ENCODE results near the gene NFS1.
"Not testable (repeated sequence)": the region's sequence is repeated elsewhere in the genome, so short reads cannot be mapped to it uniquely, and the experiment has no call there.

Gene NFS1

GRCh38 chr20:35706591-35707529 lies 7.7 kb upstream of the NFS1 start:
- not testable (repeated sequence) for H3K4me3 Mint-ChIP-seq; DNase-seq (ENCODE audit: low spot score); H3K9me3 Mint-ChIP-seq; H3K27ac Mint-ChIP-seq; H3K27me3 Mint-ChIP-seq (ENCODE audit: low read depth)
- Mint-ChIP-seq H3K36me3 (ENCODE audit: low read depth) (peaks cover 74% of the 10 kb centered on the region), H3K4me1 (ENCODE audit: low read depth) (peaks cover 33% of the 10 kb centered on the region)

GRCh38 chr20:35705894-35706293 lies 6.7 kb upstream of the NFS1 start:
- DNase-seq (ENCODE audit: low spot score); H3K27me3 Mint-ChIP-seq (ENCODE audit: low read depth); H3K4me3 Mint-ChIP-seq; H3K27ac Mint-ChIP-seq; H3K9me3 Mint-ChIP-seq: not testable (repeated sequence)
- H3K36me3 Mint-ChIP-seq (ENCODE audit: low read depth): peaks cover 67% of the 10 kb centered on the region
- peaks cover 26% of the 10 kb centered on the region for H3K4me1 Mint-ChIP-seq (ENCODE audit: low read depth)

DNA sequence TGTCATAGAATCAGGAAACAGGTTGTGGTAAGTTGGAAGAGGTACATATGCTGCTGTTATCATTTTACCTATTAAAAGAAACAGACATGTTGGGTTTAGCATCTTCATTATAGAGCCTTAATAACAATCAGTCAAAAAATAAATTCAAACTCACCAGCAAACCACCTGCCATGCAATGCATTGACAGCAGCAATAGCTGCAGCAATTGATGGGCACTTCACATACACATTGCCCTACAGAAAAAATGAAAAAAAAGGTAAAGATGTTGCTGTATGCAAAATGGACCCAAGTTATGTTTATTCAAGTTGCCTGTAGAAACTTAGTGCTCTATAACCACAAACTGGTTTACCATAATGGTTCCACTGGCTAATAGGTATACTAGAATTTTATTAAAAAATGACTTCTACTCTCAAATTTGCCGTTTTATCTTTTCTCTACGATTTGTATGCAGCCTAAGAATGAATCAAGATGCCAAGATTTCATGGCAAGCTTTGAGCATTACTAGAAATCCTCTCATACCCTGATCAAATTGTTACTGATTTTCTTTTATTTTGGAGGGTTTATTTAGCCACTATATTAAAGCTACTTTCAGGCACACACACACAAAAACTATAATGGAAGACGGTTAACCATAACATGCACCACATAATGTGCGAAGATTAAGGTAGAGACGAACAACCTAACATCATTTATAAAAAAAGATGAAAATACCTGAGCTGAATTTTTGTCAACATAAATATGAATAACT lies 5.5 kb upstream of the NFS1 start:
- DNase-seq (ENCODE audit: low spot score): no peak
- H3K4me1 Mint-ChIP-seq (ENCODE audit: low read depth): peaks cover 32% of the 10 kb centered on the region
- H3K27ac Mint-ChIP-seq: no peak overlapping the region
- no peak overlapping the region for H3K4me3 Mint-ChIP-seq
- H3K27me3 Mint-ChIP-seq (ENCODE audit: low read depth): no peaks in the 10 kb centered on the region
- peaks cover 63% of the 10 kb centered on the region for H3K36me3 Mint-ChIP-seq (ENCODE audit: low read depth)
- no peaks in the 10 kb centered on the region for H3K9me3 Mint-ChIP-seq

GRCh38 chr20:35702824-35703695 lies 3.9 kb upstream of the NFS1 start:
- no peak overlapping the region for H3K27ac Mint-ChIP-seq
- no peaks in the 10 kb centered on the region for H3K9me3 Mint-ChIP-seq
- peaks cover 58% of the 10 kb centered on the region for H3K36me3 Mint-ChIP-seq (ENCODE audit: low read depth)
- H3K4me3 Mint-ChIP-seq: no peak overlapping the region
- DNase-seq (ENCODE audit: low spot score): no peak
- no peaks in the 10 kb centered on the region for H3K27me3 Mint-ChIP-seq (ENCODE audit: low read depth)
- H3K4me1 Mint-ChIP-seq (ENCODE audit: low read depth): peaks cover 35% of the 10 kb centered on the region

DNA sequence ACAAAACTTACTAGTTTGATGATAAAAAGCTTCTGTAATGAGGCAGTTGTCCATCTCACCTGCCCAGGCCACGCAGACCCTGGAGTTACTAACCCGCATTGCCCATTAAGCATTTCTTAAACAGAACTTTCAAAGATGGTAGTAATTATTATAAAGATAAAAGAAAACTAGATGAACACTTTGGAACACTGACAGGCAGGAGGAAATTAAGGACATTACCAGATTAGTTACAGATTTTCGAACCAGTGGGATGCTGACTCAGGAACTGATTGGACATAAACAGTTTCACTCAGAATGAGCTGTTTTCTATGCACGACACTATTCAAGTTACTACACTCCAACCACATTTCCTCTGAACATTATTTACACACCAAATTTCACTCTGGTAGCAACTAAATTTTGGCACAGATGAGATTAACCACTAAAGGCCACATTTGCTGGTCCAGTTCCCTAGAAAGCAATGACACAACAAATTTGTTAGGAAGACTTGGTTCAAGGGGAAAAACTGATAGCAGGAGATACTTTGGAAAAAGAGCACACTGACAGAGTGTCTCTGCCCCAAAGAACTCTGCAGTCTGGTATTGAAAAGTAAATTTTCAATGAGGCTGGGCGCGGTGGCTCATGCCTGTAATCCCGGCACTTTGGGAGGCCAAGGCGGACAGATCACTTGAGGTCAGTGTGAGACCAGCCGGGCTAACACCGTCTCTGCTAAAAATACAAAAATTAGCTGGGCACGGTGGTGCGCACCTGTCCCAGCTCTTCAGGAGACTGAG lies 3.1 kb upstream of the NFS1 start:
- peak overlapping the region; percentile 21 for H3K4me3 Mint-ChIP-seq
- H3K36me3 Mint-ChIP-seq (ENCODE audit: low read depth): peaks cover 63% of the 10 kb centered on the region
- DNase-seq (ENCODE audit: low spot score): no peak
- H3K4me1 Mint-ChIP-seq (ENCODE audit: low read depth): peaks cover 44% of the 10 kb centered on the region
- H3K27ac Mint-ChIP-seq: peak overlapping the region; percentile 41
- no peaks in the 10 kb centered on the region for H3K27me3 Mint-ChIP-seq (ENCODE audit: low read depth)
- H3K9me3 Mint-ChIP-seq: no peaks in the 10 kb centered on the region

DNA sequence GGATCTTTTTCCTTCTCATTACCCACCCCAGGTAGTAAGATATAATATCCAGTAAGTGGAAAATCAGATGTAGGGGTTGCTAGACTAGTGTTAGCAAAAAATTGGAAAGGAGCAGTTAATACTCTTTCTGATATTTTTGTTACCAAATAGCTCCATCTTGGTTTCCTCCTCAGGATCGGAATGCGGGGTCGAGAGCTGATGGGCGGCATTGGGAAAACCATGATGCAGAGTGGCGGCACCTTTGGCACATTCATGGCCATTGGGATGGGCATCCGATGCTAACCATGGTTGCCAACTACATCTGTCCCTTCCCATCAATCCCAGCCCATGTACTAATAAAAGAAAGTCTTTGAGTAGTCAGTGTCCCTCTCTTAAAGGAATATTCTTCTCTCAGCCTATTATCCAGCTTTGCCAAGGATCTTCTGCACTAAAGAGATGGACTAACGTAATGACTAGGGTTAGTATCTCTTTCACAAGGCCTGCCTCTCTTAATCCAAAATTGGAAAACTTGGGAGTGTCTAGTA lies 1.5 kb upstream of the NFS1 start:
- H3K27me3 Mint-ChIP-seq (ENCODE audit: low read depth): no peaks in the 10 kb centered on the region
- peaks cover 58% of the 10 kb centered on the region for H3K36me3 Mint-ChIP-seq (ENCODE audit: low read depth)
- H3K4me1 Mint-ChIP-seq (ENCODE audit: low read depth): peaks cover 43% of the 10 kb centered on the region
- no peaks in the 10 kb centered on the region for H3K9me3 Mint-ChIP-seq
- peak overlapping the region; percentile 95 for H3K4me3 Mint-ChIP-seq
- peak overlapping the region; percentile 95 for H3K27ac Mint-ChIP-seq
- no peak for DNase-seq (ENCODE audit: low spot score)

- Mint-ChIP-seq H3K27ac (peak overlapping the region; percentile 95), H3K27me3 (ENCODE audit: low read depth) (no peaks in the 10 kb centered on the region), H3K4me1 (ENCODE audit: low read depth) (peaks cover 43% of the 10 kb centered on the region)
Measured at GRCh38 chr20:35699957-35700624, 939 bp upstream of the NFS1 start.

DNA sequence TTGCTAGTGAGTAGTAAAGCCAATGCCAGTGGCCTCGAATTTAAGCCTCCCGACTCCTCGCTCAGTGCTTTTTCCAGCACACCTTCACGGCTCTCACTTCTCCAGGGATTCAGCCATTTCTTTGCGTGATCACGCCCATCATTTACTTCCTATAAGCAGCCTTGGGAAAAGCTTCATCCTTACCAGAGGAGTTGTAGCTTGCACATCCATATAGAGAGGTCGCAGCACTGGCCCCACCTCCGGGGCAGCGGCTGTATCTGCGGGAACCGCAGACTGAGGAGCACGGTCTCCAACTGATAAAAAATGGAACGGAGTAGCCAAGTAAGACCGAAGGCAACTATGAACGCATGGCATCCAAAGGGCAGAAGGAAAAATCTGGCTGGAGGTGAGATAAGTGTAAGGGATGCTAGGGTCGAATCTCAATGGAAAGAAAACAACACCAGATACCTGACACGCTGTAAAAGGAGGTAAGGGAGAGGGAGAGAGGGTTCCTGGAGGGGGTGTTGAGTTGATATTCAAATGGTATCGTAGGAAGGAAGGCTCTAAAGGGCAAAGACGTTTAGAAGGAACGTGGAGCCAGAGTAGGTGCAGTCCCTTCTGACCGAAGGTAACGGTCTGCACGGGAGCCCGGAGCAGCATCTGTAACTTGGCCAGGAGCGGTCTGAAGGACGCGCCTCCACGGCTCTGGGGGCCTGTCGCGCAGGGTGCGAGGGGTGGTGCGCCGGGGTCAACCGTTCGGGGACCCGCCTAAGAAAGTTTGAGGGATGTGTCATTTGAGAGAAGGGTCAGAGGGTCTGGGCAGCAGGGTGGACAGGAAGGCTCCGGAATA lies 640 bp downstream of the NFS1 start:
- peaks cover 47% of the 10 kb centered on the region for H3K36me3 Mint-ChIP-seq (ENCODE audit: low read depth)
- peak overlapping the region; percentile 95 for H3K4me3 Mint-ChIP-seq
- peak overlapping the region; percentile 94 for H3K27ac Mint-ChIP-seq
- no peaks in the 10 kb centered on the region for H3K9me3 Mint-ChIP-seq
- H3K4me1 Mint-ChIP-seq (ENCODE audit: low read depth): peaks cover 36% of the 10 kb centered on the region
- no peaks in the 10 kb centered on the region for H3K27me3 Mint-ChIP-seq (ENCODE audit: low read depth)
- DNase-seq (ENCODE audit: low spot score): no peak

More at GRCh38 chr20:35699957-35700624, 939 bp upstream of the NFS1 start:
- no peak for DNase-seq (ENCODE audit: low spot score)
- Mint-ChIP-seq H3K4me3 (peak overlapping the region; percentile 95), H3K36me3 (ENCODE audit: low read depth) (peaks cover 61% of the 10 kb centered on the region), H3K9me3 (no peaks in the 10 kb centered on the region)

DNA sequence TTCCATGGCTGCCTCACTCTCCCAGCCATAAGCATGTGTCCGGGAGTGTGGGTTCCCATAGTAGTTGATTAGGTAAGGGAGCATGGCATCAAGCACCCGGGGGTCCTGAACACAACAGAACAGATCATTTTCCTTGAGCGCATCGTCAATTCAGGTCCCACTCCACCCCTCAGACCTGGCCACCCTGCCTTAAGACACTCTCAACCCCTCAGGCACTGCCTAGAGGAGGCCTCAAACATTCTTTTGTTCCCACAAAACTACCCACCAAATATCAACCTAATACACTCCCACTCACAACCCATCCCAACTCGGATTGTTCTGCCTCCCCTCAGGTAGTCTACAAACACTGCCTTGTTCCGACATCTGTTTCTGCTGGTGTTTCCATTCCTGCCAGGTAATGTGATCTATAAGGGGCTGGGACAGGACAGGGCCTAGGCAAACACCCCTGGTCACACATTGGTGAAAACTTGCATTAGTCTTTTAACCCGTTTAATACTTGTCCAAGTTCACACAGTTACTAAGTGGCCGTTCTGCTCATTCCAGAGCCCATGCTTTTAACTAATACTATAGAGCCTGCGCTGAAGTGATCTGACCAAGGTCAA lies 1.4 kb downstream of the NFS1 start:
- H3K27me3 Mint-ChIP-seq (ENCODE audit: low read depth): no peaks in the 10 kb centered on the region
- peak overlapping the region; percentile 95 for H3K4me3 Mint-ChIP-seq
- H3K36me3 Mint-ChIP-seq (ENCODE audit: low read depth): peaks cover 42% of the 10 kb centered on the region
- no peak for DNase-seq (ENCODE audit: low spot score)
- peaks cover 34% of the 10 kb centered on the region for H3K4me1 Mint-ChIP-seq (ENCODE audit: low read depth)
- H3K9me3 Mint-ChIP-seq: no peaks in the 10 kb centered on the region
- H3K27ac Mint-ChIP-seq: peak overlapping the region; percentile 61

DNA sequence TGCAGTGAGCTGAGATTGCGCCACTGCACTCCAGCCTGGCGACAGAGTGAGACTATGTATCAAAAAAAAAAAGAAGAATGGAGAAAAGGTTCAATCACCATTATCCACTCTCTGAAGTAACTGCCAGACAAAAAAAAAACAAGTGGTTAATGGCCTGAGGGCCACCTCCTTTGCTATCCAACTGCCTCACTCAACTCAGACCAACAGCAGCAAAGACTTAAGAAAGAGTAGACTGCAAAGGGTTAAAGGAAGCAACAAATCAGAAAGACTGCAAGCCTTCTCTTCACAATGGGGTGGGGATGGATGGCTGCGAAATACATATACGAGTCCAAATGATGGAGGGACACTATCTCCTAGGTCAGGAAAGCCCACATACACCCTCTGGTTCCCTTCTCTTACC lies 3.2 kb downstream of the NFS1 start:
- Mint-ChIP-seq H3K27me3 (ENCODE audit: low read depth) (no peaks in the 10 kb centered on the region), H3K4me3 (no peak overlapping the region), H3K27ac (no peak overlapping the region), H3K9me3 (no peaks in the 10 kb centered on the region), H3K36me3 (ENCODE audit: low read depth) (peaks cover 32% of the 10 kb centered on the region), H3K4me1 (ENCODE audit: low read depth) (peaks cover 29% of the 10 kb centered on the region)
- no peak for DNase-seq (ENCODE audit: low spot score)

DNA sequence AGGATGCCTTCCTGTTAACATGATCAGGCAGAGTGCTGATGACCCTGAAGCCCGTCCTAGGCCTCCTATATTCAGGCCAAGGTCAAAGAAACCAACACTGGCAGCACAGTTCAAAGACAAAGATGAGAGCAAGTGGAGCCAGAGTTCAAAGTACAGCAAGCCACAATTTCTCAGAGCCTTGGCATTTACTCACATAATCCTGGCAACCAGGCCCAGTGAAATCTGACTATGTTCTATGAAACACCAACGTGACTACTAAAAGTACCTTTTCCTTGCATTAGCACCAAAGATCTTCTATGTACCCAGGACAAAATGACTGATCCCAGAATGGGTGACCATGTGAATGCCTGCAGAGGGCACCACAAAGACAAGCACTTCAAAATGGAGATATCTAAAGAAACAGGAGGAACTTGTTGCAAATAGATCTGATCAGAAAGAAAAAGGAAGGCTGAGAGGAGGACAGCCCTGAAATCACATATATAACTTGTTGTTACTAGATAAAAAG lies 3.9 kb downstream of the NFS1 start:
- Mint-ChIP-seq H3K27me3 (ENCODE audit: low read depth) (no peaks in the 10 kb centered on the region), H3K9me3 (no peaks in the 10 kb centered on the region), H3K4me3 (no peak overlapping the region), H3K4me1 (ENCODE audit: low read depth) (peaks cover 23% of the 10 kb centered on the region), H3K36me3 (ENCODE audit: low read depth) (peaks cover 33% of the 10 kb centered on the region), H3K27ac (no peak overlapping the region)
- no peak for DNase-seq (ENCODE audit: low spot score)
